Esophagus (tissue), 2 donors: Measurements from ENCODE around the gene SHANK3. TPM values are rescaled to one million over a fixed set of nuclear protein-coding genes. Genes with fewer than 3 reads are reported as not detected.

Source experiments
- H3K27ac ChIP-seq, 2 donors: one replicate each; pipeline ENCODE4 v1.5.1; 2013; ENCODE audit warnings: low read depth in 2 of 2, mild to moderate bottlenecking in 2 of 2, inconsistent platforms in 1 of 2, low read length in 1 of 2, moderate library complexity in 1 of 2
- H3K27me3 ChIP-seq, 2 donors: one replicate each; pipeline ENCODE4 v1.6.1; 2013; ENCODE audit warnings: low read length in 2 of 2, control low read depth in 1 of 2, mild to moderate bottlenecking in 1 of 2; ENCODE audit not compliant: insufficient read depth in 2 of 2, control insufficient read depth in 1 of 2
- H3K36me3 ChIP-seq, 2 donors: one replicate each; pipeline ENCODE4 v1.6.1; 2013; ENCODE audit warnings: low read length in 1 of 2; ENCODE audit not compliant: control insufficient read depth in 2 of 2, insufficient read depth in 2 of 2
- H3K4me1 ChIP-seq, 2 donors: one replicate each; pipeline ENCODE4 v1.6.1; 2013; ENCODE audit warnings: low read length in 1 of 2; ENCODE audit not compliant: control insufficient read depth in 2 of 2, insufficient read depth in 2 of 2
- H3K4me3 ChIP-seq, 2 donors: one replicate each; pipeline ENCODE4 v1.5.1; 2013; ENCODE audit warnings: low read length in 2 of 2, mild to moderate bottlenecking in 2 of 2, low read depth in 1 of 2, moderate library complexity in 1 of 2
- H3K9me3 ChIP-seq, 2 donors: one replicate each; pipeline ENCODE4 v1.6.1; 2013; ENCODE audit warnings: mild to moderate bottlenecking in 2 of 2, low read depth in 1 of 2, low read length in 1 of 2, moderate library complexity in 1 of 2; ENCODE audit not compliant: control insufficient read depth in 2 of 2, insufficient read depth in 1 of 2
- WGBS, 2 donors: extraction: QIAGEN DNeasy Blood & Tissue Kit; methylation state at CpG; one replicate each; pipeline ENCODE4 v1.1.7; 2013; 5-methylcytosine and 5-hydroxymethylcytosine counted together
- polyA plus RNA-seq, 2 donors: library from polyadenylated mRNA; stranded (reverse); fragments of 200-250 nt; gene quantifications; one replicate each; pipeline ENCODE4 v1.2.3, GENCODE V29; 2013
- donor health status: healthy with polysubstance abuse.
- donor health status: Bipolar disorder and iron deficiency.

SHANK3 gene
- polyA plus RNA-seq = 1 to 10 TPM; 4.1 to 9.0 TPM

GRCh38 chr22:50672471-50673230, at the start of gene SHANK3:
SHANK3 (plus strand) TSS chr22:50672823.
- 45 to 50% methylated on average over 22 to 23 of the region's 23 CpGs for whole genome bisulfite sequencing, 2 donors
- peaks cover 0 to 9% of the 10 kb centered on the region in 2 donors for H3K4me1 ChIP-seq
- H3K9me3 ChIP-seq = peaks cover 0 to 7% of the 10 kb centered on the region in 2 donors
- peaks cover 0 to 5% of the 10 kb centered on the region in 2 donors for H3K27me3 ChIP-seq
- no peaks in the 10 kb centered on the region for H3K36me3 ChIP-seq
- peak within 1 kb of the TSS; percentile 26 to 50 for H3K27ac ChIP-seq
- peak within 1 kb of the TSS; percentile 19 to 37 for H3K4me3 ChIP-seq

DNA sequence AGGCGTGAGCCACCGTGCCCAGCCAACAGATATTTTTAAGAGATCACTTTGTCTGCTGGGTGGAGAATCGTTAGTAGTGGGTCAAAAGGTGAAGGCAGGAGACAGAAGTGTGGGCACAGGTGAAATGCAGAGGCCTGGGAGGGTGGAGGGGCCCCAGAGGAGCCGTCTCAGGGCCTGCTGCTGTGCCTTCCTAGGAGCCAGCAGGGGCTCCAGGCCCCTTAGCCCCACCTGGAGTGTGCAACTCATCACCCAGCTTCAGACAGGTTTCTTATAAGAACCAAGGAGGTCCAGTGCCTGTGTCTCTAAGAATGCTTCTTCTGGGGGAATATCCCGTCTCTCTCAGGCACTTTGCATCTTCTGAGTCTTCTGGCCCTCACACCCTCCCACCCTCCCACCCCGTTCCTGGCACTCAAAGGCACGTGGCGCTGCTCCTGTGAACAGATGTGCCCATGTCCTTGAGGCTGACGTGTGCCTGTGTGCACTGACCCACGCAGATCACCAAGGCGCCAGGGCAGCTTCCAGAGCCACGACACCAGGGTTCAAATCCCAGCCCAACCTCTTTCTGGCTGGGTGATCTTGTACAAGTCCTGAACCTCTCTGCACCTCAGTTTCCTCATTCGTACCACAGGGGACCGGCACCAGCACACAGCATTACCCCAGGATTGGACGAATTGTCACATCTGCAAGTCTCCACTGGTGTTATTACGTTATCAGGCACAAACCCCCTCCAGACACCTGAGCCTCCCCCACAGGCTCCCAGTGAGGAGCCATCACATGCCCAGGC, 48.1 kb upstream of the SHANK3 start:
- H3K4me3 ChIP-seq = no peak overlapping the region
- peaks cover 0 to 31% of the 10 kb centered on the region in 2 donors for H3K4me1 ChIP-seq
- peaks cover 0 to 14% of the 10 kb centered on the region in 2 donors for H3K36me3 ChIP-seq
- no peaks in the 10 kb centered on the region for H3K9me3 ChIP-seq
- H3K27me3 ChIP-seq = no peaks in the 10 kb centered on the region
- no peak overlapping the region for H3K27ac ChIP-seq
- WGBS, 2 donors = 74 to 78% methylated on average over 16 of the region's 16 CpGs

GRCh38 chr22:50625131-50625567, 47.5 kb upstream of the SHANK3 start:
- Histone ChIP-seq H3K36me3 (peaks cover 0 to 14% of the 10 kb centered on the region in 2 donors), H3K9me3 (no peaks in the 10 kb centered on the region), H3K27me3 (no peaks in the 10 kb centered on the region), H3K27ac (no peak overlapping the region), H3K4me3 (no peak overlapping the region), H3K4me1 (peaks cover 0 to 31% of the 10 kb centered on the region in 2 donors)
- WGBS, 2 donors = 77 to 79% methylated on average over 14 of the region's 14 CpGs

DNA sequence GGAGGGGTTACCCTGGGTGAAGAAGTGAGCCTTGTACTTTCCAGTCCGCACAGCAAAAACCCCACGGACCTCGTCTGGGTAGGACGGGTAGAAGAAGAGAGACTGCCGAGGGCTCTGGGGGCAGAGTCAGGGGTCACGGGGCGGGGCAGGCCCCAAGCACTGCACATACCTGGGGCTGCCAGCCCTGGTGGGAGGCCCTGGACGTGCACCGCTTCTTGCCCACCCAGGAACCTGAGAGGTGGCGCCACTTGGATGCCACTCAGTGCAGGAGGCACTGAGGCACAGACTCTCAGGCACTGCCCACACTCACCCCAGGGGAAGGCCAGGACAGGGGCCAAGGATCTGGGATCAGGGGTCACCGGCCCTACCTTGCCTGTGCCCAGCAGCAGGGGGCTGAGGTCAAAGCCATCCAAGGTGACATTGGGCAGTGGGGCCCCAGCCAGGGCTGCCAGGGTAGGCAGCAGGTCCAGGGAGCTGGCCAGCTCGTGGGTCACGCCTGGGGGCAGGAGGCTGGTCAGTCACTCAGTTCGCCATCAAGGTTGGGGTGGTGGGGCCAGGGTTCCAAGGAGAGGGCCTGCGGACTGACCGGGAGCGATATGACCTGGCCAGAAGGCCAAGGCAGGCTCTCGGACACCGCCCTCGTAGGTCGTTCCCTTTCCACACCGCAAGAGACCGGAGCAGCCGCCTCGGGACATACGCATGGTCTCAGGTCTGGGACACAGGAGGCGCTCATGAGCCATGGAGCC, 46.9 kb upstream of the SHANK3 start:
- WGBS, 2 donors = 91 to 93% methylated on average over 27 of the region's 27 CpGs
- H3K4me1 ChIP-seq = peaks cover 0 to 29% of the 10 kb centered on the region in 2 donors

GRCh38 chr22:50626314-50626849, 46.2 kb upstream of the SHANK3 start:
- Histone ChIP-seq H3K4me1 (peaks cover 0 to 27% of the 10 kb centered on the region in 2 donors), H3K27ac (no peak overlapping the region), H3K4me3 (no peak overlapping the region), H3K9me3 (no peaks in the 10 kb centered on the region), H3K27me3 (no peaks in the 10 kb centered on the region), H3K36me3 (peaks cover 0 to 14% of the 10 kb centered on the region in 2 donors)
- WGBS, 2 donors = 85 to 90% methylated on average over 12 of the region's 12 CpGs

More for the DNA sequence above, 46.9 kb upstream of the SHANK3 start:
- Histone ChIP-seq H3K9me3 (no peaks in the 10 kb centered on the region), H3K27me3 (no peaks in the 10 kb centered on the region), H3K4me3 (no peak overlapping the region), H3K27ac (no peak overlapping the region), H3K36me3 (peaks cover 0 to 14% of the 10 kb centered on the region in 2 donors)

DNA sequence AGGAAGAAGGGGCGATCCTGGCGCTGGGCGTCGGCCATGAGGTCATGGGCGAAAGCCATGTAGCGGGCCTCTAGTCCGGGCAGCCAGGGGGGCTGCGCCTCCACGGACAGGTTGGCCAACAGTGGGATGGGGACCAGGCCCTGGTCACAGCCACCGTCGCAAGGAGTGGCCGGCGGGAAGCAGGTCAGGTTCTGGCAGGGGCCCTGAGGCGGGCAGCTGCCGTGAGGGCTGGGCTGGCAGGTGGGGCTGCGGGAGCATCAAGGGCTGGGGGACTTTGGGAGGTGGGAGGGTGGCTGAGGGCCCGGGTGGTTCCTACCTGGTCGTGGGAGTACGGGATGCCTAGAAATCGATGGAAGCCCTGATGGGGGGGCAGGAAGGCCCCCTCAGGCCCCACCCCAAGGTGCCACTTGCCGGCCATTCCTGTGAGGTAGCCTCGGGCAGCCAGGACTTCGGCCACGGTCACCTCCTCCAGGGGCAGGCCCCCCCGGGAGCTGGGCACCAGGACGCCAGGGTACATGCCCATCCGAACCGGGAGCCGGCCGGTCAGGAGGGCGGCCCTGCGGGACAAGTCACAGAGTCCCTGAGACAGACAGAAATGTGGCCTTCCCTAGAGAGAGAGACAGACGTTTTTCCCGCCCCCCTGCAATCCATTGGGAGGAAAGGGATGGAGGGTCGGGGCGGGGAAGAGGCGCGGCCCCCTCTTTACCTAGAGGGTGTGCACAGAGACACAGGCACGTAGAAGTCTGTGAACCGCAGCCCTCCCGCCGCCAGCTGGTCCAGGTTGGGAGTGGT, 45.6 kb upstream of the SHANK3 start:
- Histone ChIP-seq H3K4me3 (peak overlapping the region; percentile 61 to 89), H3K9me3 (no peaks in the 10 kb centered on the region), H3K4me1 (peaks cover 0 to 24% of the 10 kb centered on the region in 2 donors), H3K36me3 (peaks cover 0 to 14% of the 10 kb centered on the region in 2 donors), H3K27ac (peak overlapping the region; percentile 61 to 82), H3K27me3 (no peaks in the 10 kb centered on the region)
- 64 to 69% methylated on average over 39 to 42 of the region's 42 CpGs for WGBS, 2 donors

- Histone ChIP-seq H3K9me3 (no peaks in the 10 kb centered on the region), H3K27ac (peak within 1 kb of the TSS; percentile 61 to 82), H3K27me3 (no peaks in the 10 kb centered on the region), H3K4me1 (peaks cover 0 to 20% of the 10 kb centered on the region in 2 donors), H3K4me3 (peak within 1 kb of the TSS; percentile 61 to 89), H3K36me3 (peaks cover 0 to 14% of the 10 kb centered on the region in 2 donors)
- 1 to 2% methylated on average over 71 to 87 of the region's 88 CpGs for WGBS, 2 donors
Measured at GRCh38 chr22:50627642-50628542, 44.7 kb upstream of the SHANK3 start, which contains the start of gene ARSA. ARSA (minus strand) TSS chr22:50628152; CDS start chr22:50627779, 373 bp downstream.
